NCI-H510A treated with DMSO at 0.1 percent for 48 hours (cell line): ENCODE data around the gene SALL2.
A peak's percentile ranks its signal among the peaks of the same experiment; 100 is the strongest.

Experiments used
- DNase-seq: peaks from one replicate; lab custom pipeline; 2025; lab: John Stamatoyannopoulos, UW

Gene SALL2

GRCh38 chr14:21494902-21495762, 31.0 kb downstream of the SALL2 start:
- no peak for DNase-seq

GRCh38 chr14:21486640-21487087, 39.5 kb downstream of the SALL2 start:
- DNase-seq = no peak

- peak; percentile 98 for DNase-seq
Measured at GRCh38 chr14:21476925-21477681, 49.0 kb downstream of the SALL2 start, which contains the start of the genes RAB2B and TOX4. RAB2B (minus strand) TSS chr14:21476959; CDS start chr14:21476872, 87 bp downstream. TOX4 (plus strand) TSS chr14:21477195; CDS start chr14:21477279, 84 bp downstream.

GRCh38 chr14:21476523-21476924, 49.6 kb downstream of the SALL2 start:
- DNase-seq = peak; percentile 92

GRCh38 chr14:21475767-21476522, 50.2 kb downstream of the SALL2 start:
- DNase-seq = no peak
